Measurements from ENCODE around the gene ZC3H13.

Gene ZC3H13
- total RNA-seq: 81.0 reads per million, percentile 78 among the genes with 10 or more reads in this experiment

GRCh38 chr13:46052319-46053161 is at the start of gene ZC3H13:
Gene ZC3H13 (minus strand): TSS chr13:46052746. CDS start chr13:46045507, 7,239 bp downstream.
- peak; percentile 93 for DNase-seq

- no peak for DNase-seq
Measured at GRCh38 chr13:46102255-46102605, 49.7 kb upstream of the ZC3H13 start.

- DNase-seq: no peak
Measured at GRCh38 chr13:46101484-46102254, 49.1 kb upstream of the ZC3H13 start.

- no peak for DNase-seq
Measured at GRCh38 chr13:46101002-46101401, 48.5 kb upstream of the ZC3H13 start.

- DNase-seq: no peak
Measured at GRCh38 chr13:46100191-46100815, 47.8 kb upstream of the ZC3H13 start.

GRCh38 chr13:46097663-46098062 is 45.1 kb upstream of the ZC3H13 start:
- DNase-seq: no peak

- no peak for DNase-seq
Measured at GRCh38 chr13:46097015-46097414, 44.5 kb upstream of the ZC3H13 start.

- no peak for DNase-seq
Measured at GRCh38 chr13:46094478-46094877, 41.9 kb upstream of the ZC3H13 start.

GRCh38 chr13:46088821-46089562 is 36.4 kb upstream of the ZC3H13 start:
- no peak for DNase-seq

- DNase-seq: no peak
Measured at GRCh38 chr13:46087481-46087880, 34.9 kb upstream of the ZC3H13 start.

GRCh38 chr13:46086985-46087384 is 34.4 kb upstream of the ZC3H13 start:
- no peak for DNase-seq

GRCh38 chr13:46086421-46086922 is 33.9 kb upstream of the ZC3H13 start:
- no peak for DNase-seq

- DNase-seq: no peak
Measured at GRCh38 chr13:46085737-46086136, 33.2 kb upstream of the ZC3H13 start.

- DNase-seq: no peak
Measured at GRCh38 chr13:46082324-46082723, 29.8 kb upstream of the ZC3H13 start.

GRCh38 chr13:46079770-46080169 is 27.2 kb upstream of the ZC3H13 start:
- DNase-seq: no peak

- no peak for DNase-seq
Measured at GRCh38 chr13:46077265-46077664, 24.7 kb upstream of the ZC3H13 start.

GRCh38 chr13:46076827-46077226 is 24.3 kb upstream of the ZC3H13 start:
- no peak for DNase-seq

GRCh38 chr13:46075811-46076210 is 23.3 kb upstream of the ZC3H13 start:
- DNase-seq: no peak

- no peak for DNase-seq
Measured at GRCh38 chr13:46071590-46072249, 19.2 kb upstream of the ZC3H13 start.

GRCh38 chr13:46063292-46063691 is 10.7 kb upstream of the ZC3H13 start:
- no peak for DNase-seq

GRCh38 chr13:46062185-46062584 is 9.6 kb upstream of the ZC3H13 start:
- no peak for DNase-seq

- no peak for DNase-seq
Measured at GRCh38 chr13:46059405-46059804, 6.9 kb upstream of the ZC3H13 start.

All from effector CD4-positive, alpha-beta T cell (primary cell).